Measurements from ENCODE around the gene PLCH1.

- no peak for TF ChIP-seq CTCF (IDR thresholded peaks at IDR 0.05)
- no peak for TF ChIP-seq ZFX (IDR thresholded peaks at IDR 0.05; ENCODE audit: borderline replicate concordance)
These were observed 380.4 kb downstream of the PLCH1 start for GRCh38 chr3:155364492-155364891.

Measured in 22Rv1 (cell line).